ENCODE measurements around the gene ZBTB20.

Gene ZBTB20

GRCh38 chr3:114852966-114853365 lies 294.1 kb downstream of the ZBTB20 start:
- DNase-seq (ENCODE audit: low read depth): no peak
- TF ChIP-seq, protein P1, sequence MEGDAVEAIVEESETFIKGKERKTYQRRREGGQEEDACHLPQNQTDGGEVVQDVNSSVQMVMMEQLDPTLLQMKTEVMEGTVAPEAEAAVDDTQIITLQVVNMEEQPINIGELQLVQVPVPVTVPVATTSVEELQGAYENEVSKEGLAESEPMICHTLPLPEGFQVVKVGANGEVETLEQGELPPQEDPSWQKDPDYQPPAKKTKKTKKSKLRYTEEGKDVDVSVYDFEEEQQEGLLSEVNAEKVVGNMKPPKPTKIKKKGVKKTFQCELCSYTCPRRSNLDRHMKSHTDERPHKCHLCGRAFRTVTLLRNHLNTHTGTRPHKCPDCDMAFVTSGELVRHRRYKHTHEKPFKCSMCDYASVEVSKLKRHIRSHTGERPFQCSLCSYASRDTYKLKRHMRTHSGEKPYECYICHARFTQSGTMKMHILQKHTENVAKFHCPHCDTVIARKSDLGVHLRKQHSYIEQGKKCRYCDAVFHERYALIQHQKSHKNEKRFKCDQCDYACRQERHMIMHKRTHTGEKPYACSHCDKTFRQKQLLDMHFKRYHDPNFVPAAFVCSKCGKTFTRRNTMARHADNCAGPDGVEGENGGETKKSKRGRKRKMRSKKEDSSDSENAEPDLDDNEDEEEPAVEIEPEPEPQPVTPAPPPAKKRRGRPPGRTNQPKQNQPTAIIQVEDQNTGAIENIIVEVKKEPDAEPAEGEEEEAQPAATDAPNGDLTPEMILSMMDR (conservative IDR thresholded peaks at IDR 0.05; ENCODE audit: control insufficient read depth, insufficient read depth, low read depth, low read length): no peak
- no peak overlapping the region for H3K4me3 ChIP-seq (ENCODE audit: control insufficient read depth, low read depth, low read length)

GRCh38 chr3:114850898-114851297 lies 296.2 kb downstream of the ZBTB20 start:
- DNase-seq (ENCODE audit: low read depth): peak; percentile 16
- TF ChIP-seq, protein P1 (conservative IDR thresholded peaks at IDR 0.05; ENCODE audit: control insufficient read depth, insufficient read depth, low read depth, low read length): no peak
- no peak overlapping the region for H3K4me3 ChIP-seq (ENCODE audit: control insufficient read depth, low read depth, low read length)

GRCh38 chr3:114848643-114849350 lies 298.3 kb downstream of the ZBTB20 start:
- no peak for DNase-seq (ENCODE audit: low read depth)
- no peak overlapping the region for H3K4me3 ChIP-seq (ENCODE audit: control insufficient read depth, low read depth, low read length)
- TF ChIP-seq, protein P1 (conservative IDR thresholded peaks at IDR 0.05; ENCODE audit: control insufficient read depth, insufficient read depth, low read depth, low read length): no peak

- TF ChIP-seq, protein P1 (conservative IDR thresholded peaks at IDR 0.05; ENCODE audit: control insufficient read depth, insufficient read depth, low read depth, low read length): no peak
- no peak overlapping the region for H3K4me3 ChIP-seq (ENCODE audit: control insufficient read depth, low read depth, low read length)
- DNase-seq (ENCODE audit: low read depth): no peak
Measured at GRCh38 chr3:114848082-114848481, 299.0 kb downstream of the ZBTB20 start.

- no peak overlapping the region for H3K4me3 ChIP-seq (ENCODE audit: control insufficient read depth, low read depth, low read length)
- TF ChIP-seq, protein P1 (conservative IDR thresholded peaks at IDR 0.05; ENCODE audit: control insufficient read depth, insufficient read depth, low read depth, low read length): no peak
- DNase-seq (ENCODE audit: low read depth): no peak
Measured at GRCh38 chr3:114847564-114847963, 299.5 kb downstream of the ZBTB20 start.

GRCh38 chr3:114846779-114847178 lies 300.3 kb downstream of the ZBTB20 start:
- no peak overlapping the region for H3K4me3 ChIP-seq (ENCODE audit: control insufficient read depth, low read depth, low read length)

More at GRCh38 chr3:114846779-114847178, 300.3 kb downstream of the ZBTB20 start:
- DNase-seq (ENCODE audit: low read depth): no peak
- TF ChIP-seq, protein P1 (conservative IDR thresholded peaks at IDR 0.05; ENCODE audit: control insufficient read depth, insufficient read depth, low read depth, low read length): no peak
